Sigmoid colon (tissue), 7 donors: ENCODE data around the gene KRT7. TPM values are rescaled to one million over a fixed set of nuclear protein-coding genes. Genes with fewer than 3 reads are reported as not detected.
"Not testable (repeated sequence)": the region's sequence is repeated elsewhere in the genome, so short reads cannot be mapped to it uniquely, and the experiment has no call there.

Experiments used
- DNase-seq: peaks from one replicate; pipeline ENCODE4 v3.0.0-alpha.2; 2019
- H3K27ac ChIP-seq, 4 donors: fragments of 200-600 bp; sonication (generic); one replicate each; pipeline ENCODE4 v1.5.1; 2016 to 2019; ENCODE audit warnings: mild to moderate bottlenecking in 1 of 4
- H3K27me3 ChIP-seq, 3 donors: fragments of 200-600 bp; sonication (generic); one replicate each; pipeline ENCODE4 v1.5.1; 2019; ENCODE audit warnings: mild to moderate bottlenecking in 1 of 3
- H3K36me3 ChIP-seq, 4 donors: fragments of 200-600 bp; sonication (generic); one replicate each; pipeline ENCODE4 v1.5.1; 2016 to 2019
- H3K4me1 ChIP-seq, 4 donors: fragments of 200-600 bp; sonication (generic); one replicate each; pipeline ENCODE4 v1.5.1; 2017 to 2019
- H3K4me3 ChIP-seq, 4 donors: fragments of 200-600 bp; sonication (generic); one replicate each; pipeline ENCODE4 v1.5.1; 2017 to 2019; ENCODE audit warnings: mild to moderate bottlenecking in 2 of 4, moderate library complexity in 1 of 4
- H3K9me3 ChIP-seq, 4 donors: fragments of 200-600 bp in 3 of 4; sonication (generic) in 3 of 4; one replicate each; pipeline versions ENCODE4 v1.5.1 to v1.6.1; 2013 to 2019
- CTCF ChIP-seq, 4 experiments: fragments of 450-650 bp in 3 of 4; fragments of 200-600 bp in 1 of 4; IDR thresholded peaks; one replicate each; pipeline ENCODE4 v1.5.1; 2016 to 2019; ENCODE audit warnings: antibody characterized with exemption in 4 of 4, mild to moderate bottlenecking in 3 of 4, moderate library complexity in 2 of 4
- EP300 ChIP-seq, 4 donors: sonication (generic); formaldehyde crosslinking; IDR thresholded peaks; one replicate each; pipeline ENCODE4 v1.6.1; 2017; ENCODE audit warnings: antibody characterized with exemption in 4 of 4
- POLR2A ChIP-seq, 2 donors: fragments of 450-650 bp; IDR thresholded peaks; one replicate each; pipeline ENCODE4 v1.6.1; 2016; ENCODE audit warnings: antibody characterized with exemption in 2 of 2, mild to moderate bottlenecking in 2 of 2, moderate library complexity in 2 of 2
- POLR2AphosphoS5 ChIP-seq, 4 donors: sonication (generic); formaldehyde crosslinking; IDR thresholded peaks; one replicate each; pipeline ENCODE4 v1.6.1; 2017; ENCODE audit warnings: antibody characterized with exemption in 4 of 4
- WGBS, 2 donors: extraction: QIAGEN DNeasy Blood & Tissue Kit; methylation state at CpG; one replicate each; pipeline ENCODE4 v1.1.7; 2013; 5-methylcytosine and 5-hydroxymethylcytosine counted together
- intact Hi-C: fragments of 100-400 bp; cut with DNase I; formaldehyde crosslinking; loops from one replicate; pipeline ENCODE4 v1.15.1; 2023
- polyA plus RNA-seq, 3 donors: library from polyadenylated mRNA; stranded (reverse); fragments of 200-250 nt; gene quantifications; one replicate each; pipeline ENCODE4 v1.2.3, GENCODE V29; 2013
- total RNA-seq, 4 donors: library from RNA; depleted of rRNA; stranded (reverse); fragments of >200 nt; gene quantifications; one replicate each; pipeline ENCODE4 v1.1.0, GENCODE V29; 2016
- donor health status: healthy with polysubstance abuse.
- donor health status: Bipolar disorder and iron deficiency.
- donor health status: healthy.

Gene KRT7
- total and polyA plus RNA-seq, 7 donors, result 0.27 to 12.0 (median 2.4) TPM; not detected in 2

- H3K4me1 ChIP-seq, result peaks cover 0 to 14% (median 12%) of the 10 kb centered on the region in 4 donors
- H3K9me3 ChIP-seq, result no peaks in the 10 kb centered on the region
- 93 to 95% methylated on average over 2 of the region's 2 CpGs for WGBS, 2 donors
- H3K4me3 ChIP-seq, result no peak overlapping the region
- H3K27ac ChIP-seq, result no peak overlapping the region
- intact Hi-C loops, result no loop called here
- H3K27me3 ChIP-seq, result no peaks in the 10 kb centered on the region
- TF ChIP-seq POLR2AphosphoS5 (IDR thresholded peaks at IDR 0.05), result no peak
- TF ChIP-seq POLR2A (IDR thresholded peaks at IDR 0.05), result no peak
- no peak for TF ChIP-seq CTCF (IDR thresholded peaks at IDR 0.05)
- DNase-seq, result no peak
- H3K36me3 ChIP-seq, result no peaks in the 10 kb centered on the region
These were observed 52.2 kb downstream of the KRT7 start for GRCh38 chr12:52285172-52285745.

DNA sequence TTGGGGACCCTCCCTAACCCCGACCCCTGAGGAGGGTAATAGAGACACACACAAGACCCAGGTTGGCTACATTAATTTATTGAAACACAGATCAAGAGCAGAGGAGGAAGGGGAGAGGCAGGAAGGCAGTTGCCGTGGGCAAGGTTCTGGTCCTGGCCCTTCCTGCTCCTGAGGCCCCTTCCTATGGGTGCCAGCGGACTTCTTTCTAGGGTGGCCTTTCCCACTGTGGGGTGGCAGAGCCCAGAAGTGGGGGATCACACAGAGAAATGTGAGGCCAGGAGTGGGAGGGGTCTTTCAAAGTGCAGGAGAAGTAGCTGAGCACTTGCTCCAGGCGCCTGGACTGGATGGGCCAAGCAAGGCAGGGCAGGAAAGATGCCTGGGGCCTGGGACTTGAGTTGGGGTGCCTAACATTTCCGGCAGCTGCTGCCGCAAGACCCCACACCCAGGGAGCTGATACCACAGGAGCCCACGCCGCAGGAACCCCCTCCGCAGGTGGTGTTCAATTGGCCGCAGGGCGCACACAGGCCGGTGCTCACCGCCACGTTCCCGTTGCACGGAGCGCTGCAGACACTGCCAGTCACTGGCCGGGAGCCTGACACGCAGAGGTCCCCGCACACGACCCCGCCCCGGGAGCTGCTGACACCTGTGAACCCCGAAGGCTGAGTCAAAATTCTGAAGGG lies 52.9 kb downstream of the KRT7 start:
- intact Hi-C loops, result no loop called here
- H3K36me3 ChIP-seq, result no peaks in the 10 kb centered on the region
- 87 to 91% methylated on average over 24 of the region's 24 CpGs for WGBS, 2 donors
- TF ChIP-seq POLR2AphosphoS5 (IDR thresholded peaks at IDR 0.05) (no peak), EP300 (IDR thresholded peaks at IDR 0.05) (no peak), POLR2A (IDR thresholded peaks at IDR 0.05) (no peak), CTCF (IDR thresholded peaks at IDR 0.05) (no peak)
- H3K4me3 ChIP-seq, result no peak overlapping the region
- DNase-seq, result no peak
- H3K27me3 ChIP-seq, result no peaks in the 10 kb centered on the region
- H3K27ac ChIP-seq, result no peak overlapping the region
- no peaks in the 10 kb centered on the region for H3K9me3 ChIP-seq
- H3K4me1 ChIP-seq, result peaks cover 0 to 7% (median 5%) of the 10 kb centered on the region in 4 donors

DNA sequence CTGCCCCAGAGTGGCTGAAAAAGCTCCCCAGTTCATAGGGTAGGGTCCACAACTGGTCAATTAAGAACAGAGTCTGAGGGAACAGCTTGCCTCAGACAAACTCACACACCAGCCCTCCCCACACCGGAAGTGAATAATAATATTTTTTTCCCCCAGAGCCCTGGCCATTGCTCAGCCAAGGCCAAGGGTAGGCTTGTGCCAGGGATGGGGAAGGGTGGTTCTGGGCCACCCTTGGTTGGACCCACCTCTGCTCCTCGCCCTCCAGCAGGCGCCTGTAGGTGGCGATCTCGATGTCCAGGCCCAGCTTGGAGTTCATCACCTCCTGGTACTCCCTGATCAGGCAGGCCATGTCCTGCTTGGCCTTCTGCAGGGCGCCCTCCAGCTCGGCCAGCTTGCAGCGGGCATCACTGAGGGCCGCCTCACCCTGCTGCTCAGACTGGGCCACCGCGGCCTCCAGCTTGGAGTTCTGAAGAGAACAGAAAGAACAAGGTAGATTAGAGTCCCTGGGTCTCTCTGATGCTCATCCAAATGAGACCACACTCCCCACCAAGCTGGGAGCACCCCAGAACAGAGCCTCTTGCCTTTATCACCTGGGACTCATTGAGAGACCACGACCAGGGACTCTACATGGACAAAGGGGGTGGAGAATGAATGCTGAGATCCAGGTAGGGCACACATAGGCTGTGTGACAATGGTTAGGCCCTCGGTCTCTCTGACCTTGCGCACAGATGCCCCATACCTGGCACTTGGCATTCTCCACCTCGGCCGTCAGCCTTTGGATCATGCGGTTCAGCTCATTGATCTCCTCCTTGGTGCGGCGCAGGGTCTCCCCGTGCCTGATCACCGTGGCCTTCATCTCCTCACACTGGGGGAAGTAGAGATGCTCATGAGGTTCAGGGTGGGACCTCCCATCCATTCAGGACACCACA lies 54.1 kb downstream of the KRT7 start:
- H3K27me3 ChIP-seq, H3K4me3 ChIP-seq, DNase-seq, H3K36me3 ChIP-seq, intact Hi-C loops, H3K27ac ChIP-seq, H3K4me1 ChIP-seq, H3K9me3 ChIP-seq: not testable (repeated sequence)
- WGBS, 2 donors, result 88 to 89% methylated on average over 21 of the region's 21 CpGs

DNA sequence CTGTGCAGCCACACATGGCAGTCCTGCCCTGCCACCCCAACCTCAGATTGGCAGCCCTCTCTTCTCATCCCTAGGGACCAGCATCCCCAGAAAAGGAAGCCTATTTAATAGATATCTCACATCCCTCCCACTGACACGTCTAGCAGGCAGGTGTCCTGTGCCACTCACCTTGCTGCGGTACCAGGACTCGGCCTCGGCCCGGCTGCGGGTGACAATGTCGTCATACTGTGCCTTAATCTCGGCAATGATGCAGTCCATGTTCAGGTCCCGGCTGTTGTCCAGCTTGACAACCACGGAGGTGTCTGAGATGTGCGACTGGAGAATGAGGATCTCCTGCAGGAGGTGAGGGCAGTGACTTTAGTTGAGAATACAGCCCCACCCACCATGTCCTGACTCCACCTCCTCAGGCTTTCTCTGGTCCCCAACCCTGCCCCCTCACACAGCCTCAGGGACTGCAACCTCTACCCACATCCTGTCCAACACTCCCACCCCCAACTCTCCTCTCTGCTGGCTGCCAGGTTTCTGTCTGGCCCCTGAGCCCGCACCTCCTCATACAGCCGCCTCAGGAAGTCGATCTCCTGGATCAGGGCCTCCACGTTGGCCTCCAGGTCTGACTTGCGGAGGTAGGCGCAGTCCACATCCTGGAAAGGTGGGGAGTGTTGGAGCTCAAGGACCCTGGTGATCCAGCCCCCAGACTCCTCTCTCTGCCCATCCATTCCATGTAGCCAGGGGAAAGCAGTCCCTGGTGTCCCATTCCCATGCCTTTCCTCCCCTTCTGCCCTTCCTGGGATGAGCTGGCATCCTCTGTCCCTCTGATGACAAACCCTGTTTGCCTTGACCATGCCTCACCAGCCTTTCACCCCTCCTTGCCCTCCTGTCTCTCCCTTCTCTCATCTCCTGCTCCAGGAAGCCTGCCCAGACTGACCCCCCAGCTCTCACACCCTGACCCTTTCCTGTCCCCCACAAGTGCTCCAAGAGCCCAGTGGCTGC lies 55.1 kb downstream of the KRT7 start:
- H3K27me3 ChIP-seq, intact Hi-C loops: not testable (repeated sequence)
- 78 to 88% methylated on average over 17 of the region's 17 CpGs for WGBS, 2 donors

GRCh38 chr12:52290483-52291134 lies 57.6 kb downstream of the KRT7 start:
- DNase-seq, H3K4me1 ChIP-seq, H3K9me3 ChIP-seq, H3K27me3 ChIP-seq, H3K36me3 ChIP-seq, H3K27ac ChIP-seq, H3K4me3 ChIP-seq, intact Hi-C loops: not testable (repeated sequence)
- no CpG with 5 or more reads among the region's 5 CpGs for WGBS, 2 donors

More for the DNA sequence above, 55.1 kb downstream of the KRT7 start:
- not testable (repeated sequence) for H3K4me1 ChIP-seq, DNase-seq, H3K27ac ChIP-seq, H3K9me3 ChIP-seq, H3K36me3 ChIP-seq, H3K4me3 ChIP-seq
